Smooth muscle cell (in vitro differentiated cells): ENCODE results near the gene PCDHGA11. TPM values are rescaled to one million over a fixed set of nuclear protein-coding genes. Genes with fewer than 3 reads are reported as not detected.

Experiments
- DNase-seq: peaks from one replicate; lab custom pipeline; 2025; ENCODE audit not compliant: unreplicated experiment; lab: John Stamatoyannopoulos, UW
- H2AFZ ChIP-seq: fragments of 200-600 bp; sonication (generic); 2 replicates; pipeline ENCODE4 v1.6.0; 2016; ENCODE audit warnings: antibody characterized with exemption, low read depth, mild to moderate bottlenecking
- H3F3A ChIP-seq: fragments of 200-600 bp; sonication (generic); 2 replicates; pipeline ENCODE4 v1.6.0; 2017; ENCODE audit warnings: antibody characterized with exemption, low read depth
- H3K27ac ChIP-seq: fragments of 200-600 bp; sonication (generic); 2 replicates; pipeline ENCODE4 v1.5.1; 2016; ENCODE audit warnings: low read depth, mild to moderate bottlenecking
- H3K27me3 ChIP-seq: fragments of 200-600 bp; sonication (generic); 2 replicates; pipeline ENCODE4 v1.6.1; 2016; ENCODE audit warnings: low read depth, mild to moderate bottlenecking
- H3K36me3 ChIP-seq: fragments of 200-600 bp; sonication (generic); 2 replicates; pipeline ENCODE4 v1.5.1; 2016; ENCODE audit warnings: low read depth
- H3K4me1 ChIP-seq: fragments of 200-600 bp; sonication (generic); 2 replicates; pipeline ENCODE4 v1.5.1; 2016; ENCODE audit warnings: low read depth
- H3K4me2 ChIP-seq: fragments of 200-600 bp; sonication (generic); 2 replicates; pipeline ENCODE4 v1.6.0; 2016; ENCODE audit warnings: mild to moderate bottlenecking
- H3K4me3 ChIP-seq: fragments of 200-600 bp; sonication (generic); 2 replicates; pipeline ENCODE4 v1.5.1; 2016; ENCODE audit warnings: mild to moderate bottlenecking
- H3K79me2 ChIP-seq: fragments of 200-600 bp; sonication (generic); 2 replicates; pipeline ENCODE4 v1.6.0; 2016; ENCODE audit warnings: low read depth, mild to moderate bottlenecking
- H3K9ac ChIP-seq: fragments of 200-600 bp; sonication (generic); 2 replicates; pipeline ENCODE4 v1.6.0; 2016; ENCODE audit warnings: low read depth
- H3K9me3 ChIP-seq: fragments of 200-600 bp; sonication (generic); replicated peaks from 2 replicates; pipeline ENCODE4 v1.5.1; 2016; ENCODE audit warnings: low read depth
- H4K20me1 ChIP-seq: fragments of 200-600 bp; sonication (generic); 2 replicates; pipeline ENCODE4 v1.6.0; 2016; ENCODE audit warnings: low read depth
- CTCF ChIP-seq: fragments of 200-600 bp; sonication (generic); IDR thresholded peaks from 2 replicates; pipeline ENCODE4 v1.5.1; 2017; ENCODE audit warnings: borderline replicate concordance, mild to moderate bottlenecking, antibody characterized with exemption; ENCODE audit not compliant: insufficient read depth, poor library complexity, severe bottlenecking
- whole genome bisulfite sequencing: methylation state at CpG from one replicate; pipeline ENCODE4 v1.1.7; 2016; ENCODE audit warnings: low lambda C conversion rate; 5-methylcytosine and 5-hydroxymethylcytosine counted together
- polyA plus RNA-seq: library from polyadenylated mRNA; unstranded; fragments of >200 nt; fragmentation: Nextera tagmentation; extraction: Ambion mirVana; gene quantifications from 2 replicates; pipeline ENCODE4 v1.2.1, GENCODE V29; 2016
- total RNA-seq: library from RNA; depleted of rRNA; stranded (reverse); fragments of >200 nt; gene quantifications from 2 replicates; pipeline ENCODE4 v1.2.3, GENCODE V29; 2014

Gene PCDHGA11
- total and polyA plus RNA-seq, 2 experiments from 2014 or later, result 8.0 to 8.7 TPM

- Histone ChIP-seq H3K36me3 (peaks cover 34% of the 10 kb centered on the region), H3K79me2 (peaks cover 11% of the 10 kb centered on the region), H4K20me1 (no peaks in the 10 kb centered on the region), H3K4me2 (peak overlapping the region; percentile 72), H3K27me3 (no peaks in the 10 kb centered on the region), H3K4me3 (no peak overlapping the region), H3K9ac (no peak overlapping the region), H3K9me3 (peaks cover 48% of the 10 kb centered on the region), H3K4me1 (no peaks in the 10 kb centered on the region), H3F3A (no peaks in the 10 kb centered on the region), H2AFZ (no peak overlapping the region), H3K27ac (no peak overlapping the region)
- WGBS, result 94% methylated on average over 10 of the region's 10 CpGs
- DNase-seq, result no peak
- no peak for TF ChIP-seq CTCF
Observed at GRCh38 chr5:141388661-141389060, 32.2 kb upstream of the PCDHGA11 start.

- Histone ChIP-seq H3K27ac (no peak overlapping the region), H3K9ac (no peak overlapping the region), H3K4me3 (peak overlapping the region; percentile 35), H3K9me3 (peaks cover 49% of the 10 kb centered on the region), H2AFZ (no peak overlapping the region), H3K79me2 (peaks cover 11% of the 10 kb centered on the region), H3K4me1 (no peaks in the 10 kb centered on the region), H3K27me3 (no peaks in the 10 kb centered on the region), H3K4me2 (no peak overlapping the region), H3K36me3 (peaks cover 34% of the 10 kb centered on the region), H3F3A (no peaks in the 10 kb centered on the region), H4K20me1 (no peaks in the 10 kb centered on the region)
- 98% methylated on average over 68 of the region's 77 CpGs for WGBS
- no peak for DNase-seq
- TF ChIP-seq CTCF, result no peak
Observed at GRCh38 chr5:141389153-141390042, 31.5 kb upstream of the PCDHGA11 start.

- no peak for TF ChIP-seq CTCF
- no peaks in the 10 kb centered on the region for H3F3A ChIP-seq
- H2AFZ ChIP-seq, result no peak within 1 kb of the TSS
- H3K4me3 ChIP-seq, result peak within 1 kb of the TSS; percentile 35
- H3K4me1 ChIP-seq, result no peaks in the 10 kb centered on the region
- H3K27me3 ChIP-seq, result no peaks in the 10 kb centered on the region
- H3K79me2 ChIP-seq, result peaks cover 15% of the 10 kb centered on the region
- H3K36me3 ChIP-seq, result peaks cover 37% of the 10 kb centered on the region
- no peaks in the 10 kb centered on the region for H4K20me1 ChIP-seq
- peak within 1 kb of the TSS; percentile 53 for H3K4me2 ChIP-seq
- peaks cover 53% of the 10 kb centered on the region for H3K9me3 ChIP-seq
- H3K27ac ChIP-seq, result no peak within 1 kb of the TSS
- H3K9ac ChIP-seq, result no peak within 1 kb of the TSS
- WGBS, result 98% methylated on average over 38 of the region's 38 CpGs
- no peak for DNase-seq
Observed at GRCh38 chr5:141392429-141393198, 28.2 kb upstream of the PCDHGA11 start, which contains the start of gene PCDHGA8. Gene PCDHGA8, plus strand, starts transcription at chr5:141392633. Its CDS starts 181 bp downstream, at chr5:141392814.
